Stimulated activated CD8-positive, alpha-beta memory T cell treated with anti-CD3 and anti-CD28 coated beads, Interleukin-4, amount 100 ng/mL, for 1 hour (primary cell): ENCODE measurements around the gene PRSS16.
"Not testable (repeated sequence)": the region's sequence is repeated elsewhere in the genome, so short reads cannot be mapped to it uniquely, and the experiment has no call there.

Experiments used
- DNase-seq, 2 donors: peaks; one replicate each; pipeline ENCODE4 v3.0.0-alpha.2; 2020; ENCODE audit warnings: low read depth in 2 of 2, low spot score in 1 of 2

PRSS16 gene

DNA sequence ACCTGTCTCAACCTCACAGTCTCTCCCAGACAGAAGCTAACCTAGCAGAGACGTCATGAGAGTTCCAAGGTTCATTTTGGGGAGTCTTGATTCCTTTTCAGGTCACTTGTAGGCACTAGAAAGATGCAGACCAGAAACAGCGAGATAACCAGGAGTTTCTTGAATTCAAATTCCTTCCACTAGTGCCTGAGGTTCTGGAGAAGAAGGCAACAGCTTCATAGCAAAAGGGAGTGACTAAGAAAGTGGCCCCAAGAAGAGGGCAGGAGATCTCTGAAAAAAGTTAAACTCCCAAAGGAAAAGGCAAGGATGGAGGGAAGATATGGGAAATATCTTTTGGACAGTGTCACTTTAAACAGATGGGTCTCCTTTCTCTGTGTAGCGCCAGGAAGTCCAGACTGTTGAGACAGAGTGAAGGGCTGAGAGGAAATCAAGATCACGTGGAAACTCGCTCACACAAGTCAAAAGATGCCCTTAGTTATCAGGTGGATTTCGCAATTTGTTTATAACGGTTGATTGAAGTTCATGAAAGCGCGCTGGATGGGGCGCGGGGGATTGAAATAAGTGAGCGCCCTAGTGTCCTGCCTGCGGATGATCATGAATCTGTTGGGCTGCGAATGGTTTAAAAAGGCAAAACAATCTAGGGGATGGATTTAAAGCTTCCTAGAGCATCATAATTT is 4.8 kb upstream of the PRSS16 start:
- DNase-seq, result no peak

- DNase-seq, result no peak
Observed at GRCh38 chr6:27248783-27249182, 1.3 kb downstream of the PRSS16 start.

DNA sequence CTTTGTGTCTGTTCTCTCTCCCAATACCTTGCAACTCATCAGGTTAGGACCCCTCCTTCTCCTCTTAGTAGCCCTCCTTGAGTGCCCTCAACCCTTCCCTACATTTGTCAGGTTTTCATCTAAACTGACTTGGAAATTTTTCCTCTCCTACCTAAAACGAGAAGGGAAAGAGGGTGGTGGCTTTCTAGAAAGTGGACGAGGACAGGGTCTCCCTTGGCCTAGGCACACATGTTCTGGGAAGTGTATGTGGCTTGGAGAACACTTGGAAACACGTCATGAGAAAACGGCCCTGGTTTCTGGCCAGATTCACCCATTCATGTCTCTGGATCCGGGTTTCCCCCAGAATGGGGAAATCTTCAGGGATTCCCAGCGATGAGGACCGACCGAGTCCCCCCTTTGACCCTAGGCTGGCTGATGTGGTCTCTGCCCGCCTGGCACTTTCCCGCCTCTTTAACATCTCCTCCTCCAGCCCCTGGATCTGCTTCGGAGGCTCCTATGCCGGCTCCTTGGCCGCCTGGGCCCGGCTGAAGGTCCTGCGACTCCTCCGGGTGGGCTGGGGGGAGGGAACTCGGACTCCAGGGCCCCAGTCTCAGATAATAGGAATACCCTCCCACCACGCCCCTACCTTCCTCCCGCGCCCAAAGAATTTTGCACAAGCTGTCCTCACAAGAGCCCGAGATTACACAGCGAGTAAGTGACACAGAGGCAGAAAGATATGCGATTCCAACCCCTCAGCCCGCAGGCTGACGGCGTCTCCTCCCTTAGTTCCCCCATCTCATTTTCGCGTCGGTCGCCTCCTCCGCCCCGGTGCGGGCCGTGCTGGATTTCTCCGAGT is 3.0 kb downstream of the PRSS16 start:
- DNase-seq, result no peak

DNA sequence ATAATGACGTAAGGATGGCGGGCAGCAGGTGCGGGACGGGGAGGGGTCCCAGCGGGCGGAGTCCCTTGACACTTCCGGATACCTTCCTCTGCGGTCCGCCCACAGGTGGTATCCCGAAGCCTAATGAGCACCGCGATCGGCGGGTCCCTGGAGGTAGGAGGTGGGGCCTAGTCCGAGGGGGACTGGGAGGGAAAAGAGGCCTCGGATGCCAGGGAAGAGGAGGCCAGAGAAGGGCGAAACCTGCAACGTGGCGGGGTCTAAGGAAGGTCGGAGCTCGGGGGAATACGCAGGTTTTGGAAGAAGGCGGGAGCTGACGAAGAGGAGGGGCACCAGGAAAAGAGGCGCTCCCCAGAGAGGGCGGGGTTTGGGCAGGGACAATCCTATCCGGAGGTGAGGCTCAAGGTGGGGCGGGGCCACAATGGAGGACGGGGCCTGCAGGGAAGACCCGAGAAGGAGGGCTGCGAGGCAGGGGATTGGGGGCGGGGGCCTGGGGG is 3.7 kb downstream of the PRSS16 start:
- DNase-seq, result peak; percentile 6 to 42

DNA sequence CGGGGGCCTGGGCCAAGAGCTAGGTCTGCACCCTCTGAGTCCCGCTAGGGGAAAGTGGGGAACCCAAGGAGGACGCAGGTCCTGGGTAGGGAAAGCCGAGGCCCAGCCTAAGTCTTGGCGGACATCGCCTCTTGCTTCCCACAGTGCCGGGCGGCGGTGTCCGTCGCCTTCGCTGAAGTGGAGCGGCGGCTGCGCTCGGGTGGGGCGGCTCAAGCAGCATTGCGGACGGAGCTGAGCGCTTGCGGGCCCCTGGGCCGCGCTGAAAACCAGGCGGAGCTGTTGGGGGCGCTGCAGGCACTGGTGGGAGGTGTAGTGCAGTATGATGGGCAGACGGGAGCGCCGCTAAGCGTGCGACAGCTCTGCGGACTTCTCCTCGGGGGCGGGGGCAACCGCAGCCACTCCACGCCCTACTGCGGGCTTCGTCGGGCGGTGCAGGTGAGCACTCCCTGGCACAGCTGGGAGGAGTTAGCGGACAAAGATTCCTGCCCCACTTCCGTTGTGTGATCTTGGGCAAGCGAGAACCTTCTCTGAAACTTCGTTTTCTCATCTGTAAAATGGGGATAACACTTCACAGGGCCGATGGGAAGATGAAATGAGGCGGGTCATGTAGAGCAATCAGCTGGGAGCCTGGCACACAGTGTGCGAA is 4.2 kb downstream of the PRSS16 start:
- DNase-seq, result peak; percentile 8 to 28

GRCh38 chr6:27254566-27254965 is 7.1 kb downstream of the PRSS16 start:
- DNase-seq, result no peak

DNA sequence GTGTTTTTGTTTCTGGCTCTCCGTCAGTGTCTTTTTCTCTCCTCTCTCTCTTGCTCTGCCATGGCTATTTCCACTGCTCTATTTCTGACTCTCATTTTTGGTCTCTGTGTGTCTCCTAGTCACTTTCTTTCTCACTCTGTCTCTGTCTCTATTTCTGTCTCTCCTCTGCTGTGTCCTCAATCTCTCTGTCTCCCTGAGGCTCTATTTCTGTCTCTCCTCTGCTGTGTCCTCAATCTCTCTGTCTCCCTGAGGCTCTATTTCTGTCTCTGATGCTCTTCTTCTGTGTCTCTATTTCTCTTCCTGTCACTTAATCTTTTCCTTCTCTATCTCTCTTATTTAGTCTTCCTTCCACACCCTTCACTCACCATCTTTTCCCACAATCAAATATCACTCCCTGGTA is 8.4 kb downstream of the PRSS16 start:
- no peak for DNase-seq

DNA sequence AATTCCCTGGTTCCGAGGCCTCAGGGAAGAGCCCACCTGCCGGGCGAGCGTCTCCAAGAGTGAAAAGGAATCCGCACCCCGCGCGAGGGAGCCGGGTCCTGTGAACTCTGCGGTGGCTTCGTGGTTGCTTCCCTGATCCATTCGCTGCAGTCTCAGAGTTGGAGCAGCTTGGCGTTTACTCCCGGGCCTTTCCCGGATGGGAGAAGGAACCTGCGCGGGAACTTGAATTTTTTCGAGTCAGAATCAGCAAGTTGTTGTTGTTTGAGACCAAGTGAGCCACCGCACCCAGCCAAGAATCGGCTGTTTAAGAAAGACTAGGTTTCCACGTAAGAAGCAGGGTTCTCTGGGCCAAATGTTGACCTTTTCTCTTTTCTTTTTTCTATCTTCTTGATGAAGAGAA is 12.9 kb downstream of the PRSS16 start:
- DNase-seq, result no peak

DNA sequence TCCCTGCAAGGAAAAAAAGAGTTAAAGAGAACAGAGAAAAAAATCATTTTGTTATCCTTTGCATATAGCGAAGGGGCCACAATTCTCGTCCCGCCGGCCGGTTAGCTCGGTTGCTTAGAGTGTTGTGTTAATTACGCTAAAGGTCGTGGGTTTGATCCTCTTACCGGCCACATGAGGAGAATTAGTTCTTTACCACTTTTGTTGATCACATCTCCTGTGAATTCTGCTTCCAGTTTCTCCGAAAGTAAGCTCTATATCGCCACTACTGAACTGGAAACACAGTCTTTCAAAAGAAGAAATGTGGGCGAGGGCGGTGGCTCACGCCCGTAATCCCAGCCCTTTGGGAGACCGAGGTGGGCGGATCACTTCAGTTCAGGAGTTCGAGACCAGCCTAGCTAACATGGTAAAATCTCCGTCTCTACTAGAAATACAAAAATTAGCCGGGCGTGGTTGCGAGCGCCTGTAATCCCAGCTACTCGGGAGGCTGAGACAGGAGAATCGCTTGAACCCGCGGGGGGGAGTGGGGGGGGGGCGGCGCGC is 13.4 kb downstream of the PRSS16 start:
- DNase-seq, result no peak

DNA sequence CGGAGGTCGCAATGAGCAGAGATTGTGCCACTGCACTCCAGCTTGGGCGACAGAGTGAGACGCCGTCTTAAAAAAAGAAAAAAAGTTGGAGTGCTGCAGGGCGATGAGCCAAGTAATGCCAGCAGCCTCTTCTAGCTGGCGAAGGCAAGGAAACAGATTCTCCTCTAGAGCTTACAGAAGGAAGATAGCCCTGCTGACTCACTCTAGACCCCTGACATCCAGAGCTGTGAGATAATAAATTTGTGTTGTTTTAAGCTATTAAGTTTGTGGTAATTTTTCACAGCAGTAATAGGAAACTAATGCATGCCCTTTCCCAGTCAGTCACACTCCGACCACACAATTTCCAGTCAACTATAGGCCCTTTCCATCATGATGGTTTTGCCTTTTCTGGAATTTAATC is 16.4 kb downstream of the PRSS16 start:
- no peak for DNase-seq

DNA sequence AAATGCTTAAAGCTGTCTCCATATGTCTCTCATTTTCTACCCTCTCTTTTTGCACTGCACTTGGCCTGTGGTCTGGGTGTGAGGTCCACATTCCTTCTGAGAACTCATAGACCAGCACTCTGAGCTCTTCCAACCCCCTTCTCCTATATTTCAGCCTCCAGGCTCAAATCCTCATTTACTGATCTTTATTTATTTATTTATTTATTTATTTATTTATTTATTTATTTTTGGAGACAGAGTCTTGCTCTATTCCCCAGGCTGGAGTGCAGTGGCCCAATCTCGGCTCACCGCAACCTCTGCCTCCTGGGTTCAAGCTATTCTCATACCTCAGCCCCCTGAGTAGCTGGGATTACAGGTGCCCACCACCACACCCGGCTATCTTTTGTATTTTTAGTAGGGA is 19.5 kb downstream of the PRSS16 start:
- DNase-seq, result not testable (repeated sequence)

DNA sequence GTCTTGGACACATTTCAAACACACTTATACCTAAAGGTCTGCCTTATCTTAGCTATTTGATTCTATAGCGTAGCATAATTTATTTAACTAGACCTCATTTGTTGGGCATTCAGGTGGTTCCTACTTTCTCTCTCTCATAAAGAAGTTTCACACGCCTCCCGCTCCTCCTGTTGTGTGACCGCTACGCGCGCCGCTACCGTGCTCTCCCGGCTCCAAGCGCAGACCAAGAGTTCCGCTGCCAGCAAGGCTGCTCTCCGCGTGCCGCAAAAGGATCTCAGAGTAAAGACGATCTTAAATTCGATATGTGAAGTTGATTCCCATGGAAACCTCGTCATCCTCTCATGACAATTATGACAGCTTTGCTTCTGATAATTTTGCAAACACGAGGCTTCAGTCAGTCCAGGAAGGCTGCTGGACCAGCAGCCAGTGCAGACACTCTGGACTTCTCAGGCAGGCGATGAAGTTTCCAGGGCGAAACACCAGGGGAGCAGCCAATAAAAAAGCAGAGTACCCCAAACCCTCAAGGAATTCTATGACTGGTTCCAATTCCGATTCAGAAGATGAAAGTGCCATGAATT is 20.4 kb downstream of the PRSS16 start:
- no peak for DNase-seq

DNA sequence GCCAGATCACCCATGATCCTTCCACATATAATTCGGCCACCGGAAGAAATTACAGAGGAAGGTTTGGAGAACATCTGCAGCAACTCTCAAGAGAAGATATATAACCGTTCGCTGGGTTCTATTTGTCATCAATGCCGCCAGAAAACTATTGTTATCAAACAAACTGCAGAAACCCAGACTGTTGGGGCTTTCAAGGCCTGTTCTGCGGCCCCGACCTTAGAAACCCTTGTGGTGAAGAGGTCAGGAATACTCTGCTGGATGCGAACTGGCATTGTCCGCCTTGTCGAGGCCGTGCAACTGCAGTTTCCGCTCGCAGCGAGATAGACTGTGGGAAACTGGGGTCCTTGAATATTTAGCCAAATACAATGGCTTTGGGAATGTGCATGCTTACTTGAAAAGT is 21.3 kb downstream of the PRSS16 start:
- DNase-seq, result no peak

DNA sequence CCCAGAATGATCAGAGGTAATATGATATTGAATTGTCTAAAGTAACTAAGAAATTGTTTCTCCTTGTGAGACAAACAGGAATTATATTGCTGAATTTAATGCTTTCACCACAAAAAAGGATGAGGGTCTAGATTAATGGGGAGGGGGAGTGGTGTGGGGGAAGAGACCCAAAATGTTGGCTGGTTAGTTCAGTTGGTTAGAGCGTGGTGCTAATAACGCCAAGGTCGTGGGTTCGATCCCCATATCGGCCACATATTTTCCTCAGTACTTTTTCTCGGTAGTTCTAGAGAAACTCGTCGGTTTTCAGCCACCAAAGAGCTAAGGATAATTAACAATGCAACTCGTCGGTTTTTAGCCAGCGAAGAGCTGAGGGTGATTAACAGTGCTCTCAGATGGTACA is 26.3 kb downstream of the PRSS16 start:
- DNase-seq, result no peak

DNA sequence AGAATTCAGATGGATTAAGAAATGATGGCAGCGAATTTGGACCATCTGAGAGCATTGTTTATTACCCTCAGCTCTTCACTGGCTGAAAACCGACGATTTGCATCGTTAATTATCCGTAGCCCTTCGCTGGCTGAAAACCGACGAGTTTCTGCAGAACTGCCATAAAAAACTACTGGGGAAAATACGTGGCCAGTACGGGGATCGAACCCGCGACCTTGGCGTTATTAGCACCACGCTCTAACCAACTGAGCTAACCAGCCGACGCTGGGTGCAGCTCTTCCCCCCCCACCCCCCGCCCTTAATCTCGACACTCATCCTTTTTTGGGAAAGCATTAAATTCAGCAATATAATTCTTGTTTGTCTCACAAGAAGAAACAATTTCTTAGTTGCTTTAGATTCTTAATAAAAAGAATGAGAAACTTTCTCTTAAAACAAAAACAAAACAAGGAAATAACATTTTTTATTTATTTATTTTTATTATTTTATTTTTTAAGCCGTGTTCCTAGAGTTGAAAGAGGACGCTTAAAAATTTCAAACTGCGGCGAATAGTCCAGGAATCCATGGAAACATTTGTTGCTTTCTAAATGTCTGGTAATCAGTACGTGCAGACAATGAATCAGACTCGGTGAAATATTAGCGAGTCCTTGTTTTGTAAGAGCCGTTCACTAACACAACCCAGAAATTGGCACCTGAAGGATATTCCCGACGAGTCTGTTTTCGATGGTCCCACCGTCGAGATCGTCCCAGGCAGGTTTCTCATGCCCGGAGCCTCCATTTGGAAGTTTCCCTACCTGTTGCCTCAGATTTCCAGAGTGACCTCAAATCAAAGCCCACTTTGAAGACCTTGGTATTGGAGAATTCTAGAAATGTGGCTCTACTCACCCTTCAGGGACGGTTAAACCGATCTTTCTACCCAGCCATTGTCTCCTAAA is 27.8 kb downstream of the PRSS16 start:
- no peak for DNase-seq

- no peak for DNase-seq
Observed at GRCh38 chr6:27279513-27280063, 32.1 kb downstream of the PRSS16 start.

DNA sequence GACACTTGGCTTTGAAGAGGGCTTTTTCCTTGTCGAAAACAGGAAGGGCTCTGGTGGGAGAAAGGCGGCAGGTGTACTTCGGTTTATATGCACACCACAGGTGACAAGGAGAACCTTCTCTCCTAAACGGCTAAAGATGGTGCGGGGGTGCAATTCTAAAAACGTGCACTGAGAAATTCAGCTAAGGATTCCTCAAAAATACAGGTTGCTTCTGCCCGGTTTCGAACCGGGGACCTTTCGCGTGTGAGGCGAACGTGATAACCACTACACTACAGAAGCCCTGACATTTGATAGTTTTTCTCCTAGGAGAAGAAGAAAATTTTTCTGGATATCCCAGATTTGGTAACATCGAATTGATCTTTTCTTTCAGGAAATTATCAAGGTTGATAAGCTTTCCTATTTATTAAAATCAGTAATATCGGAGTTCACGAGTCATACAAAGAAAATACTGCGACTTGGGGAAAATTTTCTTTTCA is 32.6 kb downstream of the PRSS16 start:
- DNase-seq, result no peak

DNA sequence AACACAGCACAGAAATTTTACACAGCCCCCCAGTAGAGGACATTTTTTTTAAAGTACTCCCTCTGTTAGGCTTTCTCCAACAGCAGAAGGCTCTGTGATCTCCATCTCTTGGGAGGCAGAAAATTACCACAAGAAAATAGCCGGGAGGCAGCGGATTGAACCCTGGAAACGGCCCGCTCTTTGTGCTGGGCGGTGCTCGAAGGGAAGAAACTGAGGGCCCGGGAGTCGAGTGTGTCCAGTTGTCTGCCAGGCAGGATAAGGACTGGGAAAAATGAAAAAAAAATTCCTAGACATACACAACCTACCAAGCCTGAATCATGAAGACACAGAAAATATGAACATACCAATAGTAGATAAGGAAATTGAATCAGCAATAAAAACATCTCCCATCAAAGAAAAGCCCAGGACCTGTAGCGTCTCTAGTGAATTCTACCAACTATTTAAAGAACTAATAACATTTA is 33.1 kb downstream of the PRSS16 start:
- DNase-seq, result no peak

- no peak for DNase-seq
Observed at GRCh38 chr6:27281105-27281539, 33.6 kb downstream of the PRSS16 start.

DNA sequence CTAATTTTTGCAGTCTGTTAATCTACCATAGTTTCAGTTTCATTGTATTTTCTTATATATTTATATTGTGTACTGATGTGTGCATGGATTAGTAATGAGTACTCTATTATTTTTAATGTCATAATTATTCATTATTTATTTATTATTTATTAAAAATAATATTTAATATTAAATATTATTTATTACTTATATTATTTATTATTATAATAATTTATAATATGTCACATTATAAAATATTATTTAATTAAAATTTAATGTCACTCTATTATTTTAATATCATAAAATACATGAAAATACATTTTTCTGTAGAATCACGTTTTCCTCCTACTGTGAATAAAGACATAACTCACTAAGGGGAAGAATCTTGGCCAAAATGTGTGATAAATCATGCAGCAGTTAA is 34.1 kb downstream of the PRSS16 start:
- DNase-seq, result no peak
